Mucosa of descending colon (tissue), 3 donors: Measurements from ENCODE around the gene MPV17. TPM values are rescaled to one million over a fixed set of nuclear protein-coding genes. Genes with fewer than 3 reads are reported as not detected.
A peak's percentile ranks its signal among the peaks of the same experiment; 100 is the strongest.
"Not testable (repeated sequence)": the region's sequence is repeated elsewhere in the genome, so short reads cannot be mapped to it uniquely, and the experiment has no call there.

ENCODE experiments used
- ATAC-seq: fragments of 200-7000 bp; cut with Tn5 transposase; one replicate; pipeline ENCODE4 v1.9.1; 2020; ENCODE audit warnings: mild to moderate bottlenecking, moderate library complexity
- DNase-seq, 3 donors: peaks; one replicate each; pipeline ENCODE4 v3.0.0-alpha.2; 2020
- H3K36me3 ChIP-seq: fragments of 200-600 bp; one replicate; pipeline ENCODE4 v1.8.0; 2021; ENCODE audit warnings: low read depth, mild to moderate bottlenecking
- H3K4me1 ChIP-seq: fragments of 200-600 bp; one replicate; pipeline ENCODE4 v1.8.0; 2021; ENCODE audit warnings: low read depth, mild to moderate bottlenecking
- H3K4me3 ChIP-seq: fragments of 200-600 bp; one replicate; pipeline ENCODE4 v1.8.0; 2021; ENCODE audit warnings: mild to moderate bottlenecking
- H3K9me3 ChIP-seq: fragments of 200-600 bp; one replicate; pipeline ENCODE4 v1.8.0; 2021; ENCODE audit warnings: mild to moderate bottlenecking
- intact Hi-C, 2 donors: fragments of 100-400 bp; cut with DNase I in 1 of 2; cut with micrococcal nuclease in 1 of 2; formaldehyde crosslinking; loops; one replicate each; pipeline versions ENCODE4 v1.11.0 to v1.11.1; 2022; cut with DNase I, micrococcal nuclease
- total RNA-seq, 3 donors: library from RNA; stranded (reverse); fragmentation: NEBNext Ultra II Directional in 2 of 3; extraction: Animal tissue kit (Norgen Biotek cat#: 25700) in 2 of 3; gene quantifications; one replicate each; pipeline versions ENCODE4 v1.2.1 to v1.2.4, GENCODE V29; 2021 to 2023
- TF ChIP-seq, protein P1 (sequence below): fragments of 200-600 bp; IDR thresholded peaks from one replicate; pipeline ENCODE4 v1.8.0; 2022; ENCODE audit warnings: antibody characterized with exemption, mild to moderate bottlenecking
- donor health status: DM: no; HTN: no; CAD: no; lungs with moderate emphysema.
- donor health status: DM: no; HTN: no; CAD: no.
- donor health status: DM: no; HTN: yes; CAD: no.

Gene MPV17
- total RNA-seq, 3 donors from 2014 or later, result 39.5 to 49.0 (median 41.9) TPM

DNA sequence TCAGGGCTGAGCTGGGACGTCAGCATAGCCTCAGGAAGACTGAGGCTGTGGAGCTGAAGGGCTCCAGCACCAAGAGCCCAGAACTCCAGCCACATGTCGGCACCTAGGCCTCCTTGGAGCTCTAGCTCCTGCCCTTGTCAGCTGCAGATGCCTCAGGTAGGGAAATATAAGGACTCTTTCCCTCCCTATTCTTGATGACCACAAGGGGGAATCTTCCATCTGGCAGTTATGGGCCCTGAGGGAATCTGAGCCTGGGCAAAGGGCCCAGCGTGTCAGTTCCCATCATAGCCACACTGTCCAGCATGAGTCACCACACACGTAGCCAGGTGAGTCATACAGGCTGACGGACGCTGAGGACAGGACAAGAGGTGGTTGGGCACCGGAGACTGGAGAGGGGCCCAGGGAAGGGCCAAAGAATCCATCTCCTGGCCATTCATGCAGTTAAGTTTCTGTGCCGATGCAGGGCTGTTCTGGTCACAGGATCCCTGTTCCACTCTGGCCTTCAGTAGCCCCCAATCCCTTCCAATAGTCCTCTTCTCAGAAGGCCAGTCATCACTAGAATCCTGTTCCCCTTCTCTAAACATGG is 1.8 kb downstream of the MPV17 start:
- TF ChIP-seq, protein P1, sequence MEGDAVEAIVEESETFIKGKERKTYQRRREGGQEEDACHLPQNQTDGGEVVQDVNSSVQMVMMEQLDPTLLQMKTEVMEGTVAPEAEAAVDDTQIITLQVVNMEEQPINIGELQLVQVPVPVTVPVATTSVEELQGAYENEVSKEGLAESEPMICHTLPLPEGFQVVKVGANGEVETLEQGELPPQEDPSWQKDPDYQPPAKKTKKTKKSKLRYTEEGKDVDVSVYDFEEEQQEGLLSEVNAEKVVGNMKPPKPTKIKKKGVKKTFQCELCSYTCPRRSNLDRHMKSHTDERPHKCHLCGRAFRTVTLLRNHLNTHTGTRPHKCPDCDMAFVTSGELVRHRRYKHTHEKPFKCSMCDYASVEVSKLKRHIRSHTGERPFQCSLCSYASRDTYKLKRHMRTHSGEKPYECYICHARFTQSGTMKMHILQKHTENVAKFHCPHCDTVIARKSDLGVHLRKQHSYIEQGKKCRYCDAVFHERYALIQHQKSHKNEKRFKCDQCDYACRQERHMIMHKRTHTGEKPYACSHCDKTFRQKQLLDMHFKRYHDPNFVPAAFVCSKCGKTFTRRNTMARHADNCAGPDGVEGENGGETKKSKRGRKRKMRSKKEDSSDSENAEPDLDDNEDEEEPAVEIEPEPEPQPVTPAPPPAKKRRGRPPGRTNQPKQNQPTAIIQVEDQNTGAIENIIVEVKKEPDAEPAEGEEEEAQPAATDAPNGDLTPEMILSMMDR, result no peak
- peak; percentile 79 for ATAC-seq
- intact Hi-C loops, result no loop called here
- H3K4me3 ChIP-seq, result no peak overlapping the region
- no peaks in the 10 kb centered on the region for H3K9me3 ChIP-seq
- H3K4me1 ChIP-seq, result peaks cover 9% of the 10 kb centered on the region
- H3K36me3 ChIP-seq, result no peaks in the 10 kb centered on the region
- DNase-seq, result peak; percentile 43 to 74 (median 44)

DNA sequence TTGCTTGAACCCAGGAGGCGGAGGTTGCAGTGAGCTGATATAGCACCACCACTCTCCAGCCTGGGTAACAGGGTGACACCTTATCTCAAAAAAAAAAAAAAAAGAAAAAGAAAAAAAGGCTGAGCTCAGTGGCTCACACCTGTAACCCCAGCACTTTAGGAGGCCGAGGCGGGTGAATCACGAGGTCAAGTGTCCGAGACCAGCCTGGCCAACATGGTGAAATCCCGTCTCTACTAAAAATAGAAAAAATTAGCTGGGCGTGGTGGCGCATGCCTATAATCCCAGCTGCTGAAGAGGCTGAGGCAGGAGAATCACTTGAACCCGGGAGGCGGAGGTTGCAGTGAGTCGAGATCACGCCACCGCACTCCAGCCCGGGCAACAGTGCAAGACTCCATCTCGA is 3.1 kb downstream of the MPV17 start:
- H3K9me3 ChIP-seq, H3K36me3 ChIP-seq, H3K4me3 ChIP-seq, intact Hi-C loops, DNase-seq, H3K4me1 ChIP-seq, ATAC-seq: not testable (repeated sequence)

DNA sequence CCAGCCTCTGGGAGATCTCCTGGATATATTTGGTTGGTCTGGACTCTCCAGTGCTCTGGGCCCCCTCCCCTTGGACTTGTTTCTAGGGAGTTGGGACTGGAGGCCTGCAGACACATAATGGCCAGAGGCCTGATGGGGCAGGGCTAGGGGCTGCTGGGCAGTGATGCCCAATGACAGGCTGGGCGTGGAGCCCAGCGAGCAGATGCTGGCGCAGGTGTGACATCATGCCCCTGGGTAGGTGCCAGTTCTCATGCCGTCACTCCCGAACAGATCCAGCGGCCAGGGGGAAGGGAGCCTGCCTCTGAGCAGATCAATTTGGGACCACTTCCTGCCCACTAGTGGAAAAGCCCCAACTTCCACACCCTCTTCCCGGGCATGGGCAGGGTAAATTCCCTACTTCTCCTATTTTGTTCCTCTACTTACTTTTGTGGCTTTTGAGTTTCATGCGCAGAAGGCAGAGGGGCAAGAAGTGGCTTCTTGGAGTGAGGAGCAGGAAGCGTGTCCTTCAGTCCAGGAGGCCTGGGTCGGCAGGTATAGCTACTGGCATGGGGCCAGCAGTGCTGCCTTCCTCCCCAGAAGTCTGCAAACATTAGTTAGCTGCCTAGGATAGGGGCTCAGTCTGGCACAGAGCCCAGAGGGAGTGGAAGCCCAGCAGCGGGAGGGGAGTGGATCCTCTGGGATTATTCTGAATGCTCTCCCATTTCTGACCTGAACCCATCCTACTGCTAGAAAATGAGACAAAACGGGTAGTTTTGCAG is 6.1 kb downstream of the MPV17 start:
- ATAC-seq (no peak), DNase-seq (no peak)
- H3K4me1 ChIP-seq, result no peaks in the 10 kb centered on the region
- TF ChIP-seq, protein P1, result no peak
- no peak overlapping the region for H3K4me3 ChIP-seq
- no peaks in the 10 kb centered on the region for H3K9me3 ChIP-seq
- H3K36me3 ChIP-seq, result no peaks in the 10 kb centered on the region
- intact Hi-C loops, result no loop called here

DNA sequence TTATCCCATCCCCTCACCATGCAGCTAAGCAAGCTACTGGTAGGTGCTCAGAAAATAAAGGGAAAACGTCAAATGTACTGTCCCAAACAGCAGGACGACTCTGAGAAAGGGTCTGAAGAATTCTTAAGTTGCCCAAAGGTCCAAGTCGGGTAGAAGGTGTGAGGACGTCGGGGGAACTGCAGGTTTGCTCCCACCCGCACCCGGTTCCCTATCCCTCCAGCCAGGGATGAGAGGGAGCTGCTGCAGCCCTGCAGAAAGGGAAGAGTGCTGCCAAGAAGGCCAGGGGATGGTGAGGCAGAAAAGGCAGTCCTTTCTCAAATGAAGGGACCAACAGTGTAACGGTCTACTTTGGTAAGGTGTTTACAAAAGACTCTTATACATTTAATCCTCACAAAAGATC is 7.8 kb downstream of the MPV17 start:
- DNase-seq, result no peak
- H3K36me3 ChIP-seq, result no peaks in the 10 kb centered on the region
- ATAC-seq, result no peak
- TF ChIP-seq, protein P1, result no peak
- H3K9me3 ChIP-seq, result no peaks in the 10 kb centered on the region
- intact Hi-C loops, result no loop called here
- no peak overlapping the region for H3K4me3 ChIP-seq
- no peaks in the 10 kb centered on the region for H3K4me1 ChIP-seq

DNA sequence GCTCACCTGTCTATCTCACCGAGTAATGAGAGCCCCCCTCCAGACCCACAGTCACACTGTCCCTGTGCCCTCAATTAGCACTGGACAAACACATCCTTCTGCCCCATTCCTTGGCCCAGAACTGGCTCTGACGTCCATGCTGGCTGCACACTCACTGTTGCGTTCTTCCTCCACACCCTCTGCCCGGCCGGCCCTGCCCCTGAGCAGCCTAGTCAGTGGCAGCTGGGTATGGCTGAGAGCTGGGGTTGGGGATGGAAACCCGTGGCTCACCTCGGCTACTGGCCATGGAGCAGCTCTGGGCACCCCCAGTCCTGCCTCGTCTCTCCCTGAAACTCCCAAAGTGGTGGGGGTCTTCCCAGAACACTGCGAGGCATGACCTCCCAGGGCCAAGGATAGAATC is 8.2 kb downstream of the MPV17 start:
- no peak overlapping the region for H3K4me3 ChIP-seq
- H3K4me1 ChIP-seq, result no peaks in the 10 kb centered on the region
- ATAC-seq (no peak), DNase-seq (no peak)
- TF ChIP-seq, protein P1, result no peak
- intact Hi-C loops, result no loop called here
- H3K9me3 ChIP-seq, result no peaks in the 10 kb centered on the region
- H3K36me3 ChIP-seq, result no peaks in the 10 kb centered on the region

DNA sequence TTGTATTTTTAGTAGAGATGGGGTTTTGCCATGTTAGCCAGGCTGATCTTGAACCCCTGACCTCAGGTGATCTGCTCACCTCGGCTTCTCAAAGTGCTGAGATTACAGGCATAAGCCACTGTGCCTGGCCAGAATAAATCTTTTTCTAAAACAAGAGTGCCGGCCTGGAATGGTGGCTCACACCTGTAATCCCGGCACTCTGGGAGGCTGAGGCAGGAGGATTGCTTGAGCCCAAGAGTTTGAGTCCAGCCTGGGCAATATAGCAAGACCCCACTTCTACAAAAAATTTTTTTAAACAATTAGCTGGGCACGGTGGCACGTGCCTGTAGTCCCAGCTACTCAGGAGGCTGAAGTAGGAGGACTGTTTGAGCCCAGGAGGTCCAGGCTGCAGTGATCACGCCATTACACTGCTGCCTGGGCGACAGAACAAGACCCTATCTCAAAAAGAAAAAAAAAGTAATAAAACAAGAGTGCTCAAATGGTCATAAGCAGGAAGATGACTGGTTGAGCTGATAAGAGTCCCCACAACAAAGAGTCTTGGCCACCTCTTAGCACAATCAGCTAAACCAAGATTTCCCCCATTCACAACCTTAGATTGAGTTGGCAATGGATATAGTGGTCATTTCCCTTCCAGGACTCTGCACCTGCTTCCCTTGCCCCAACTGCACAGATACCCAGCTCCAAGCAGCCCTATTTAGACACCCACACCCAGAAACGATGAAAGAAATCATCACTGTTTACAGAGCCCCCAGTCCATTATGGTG is 8.8 kb downstream of the MPV17 start:
- DNase-seq (no peak), ATAC-seq (no peak)
- H3K9me3 ChIP-seq, result no peaks in the 10 kb centered on the region
- H3K36me3 ChIP-seq, result no peaks in the 10 kb centered on the region
- intact Hi-C loops, result no loop called here
- TF ChIP-seq, protein P1, result no peak
- H3K4me1 ChIP-seq, result no peaks in the 10 kb centered on the region
- no peak overlapping the region for H3K4me3 ChIP-seq
